ENCODE measurements around the gene ENO1.

Gene ENO1

GRCh38 chr1:8876087-8876486, 2.4 kb downstream of the ENO1 start:
- Histone ChIP-seq H3K27ac (peak overlapping the region; percentile 98), H3K9ac (ENCODE audit: insufficient read length) (peak overlapping the region; percentile 97), H3K4me3 (peak overlapping the region; percentile 95), H3K9me3 (ENCODE audit: low read depth, low read length) (no peaks in the 10 kb centered on the region), H3K36me3 (ENCODE audit: insufficient read depth, low read length) (peaks cover 67% of the 10 kb centered on the region)
- TF ChIP-seq POLR2AphosphoS5 (IDR thresholded peaks at IDR 0.05; ENCODE audit: borderline replicate concordance, low read depth, low read length) = no peak
- DNase-seq (ENCODE audit: low read depth, low spot score) = no peak

- no peak for TF ChIP-seq EZH2 (IDR thresholded peaks at IDR 0.05)
- TF ChIP-seq FOXP2 (optimal IDR thresholded peaks at IDR 0.05; ENCODE audit: control extremely low read depth, extremely low read length, insufficient read depth) = no peak
- TF ChIP-seq POLR2AphosphoS5 (IDR thresholded peaks at IDR 0.05; ENCODE audit: borderline replicate concordance, low read depth, low read length) = no peak
- Histone ChIP-seq H3K27ac (peak overlapping the region; percentile 98), H3K4me3 (peak overlapping the region; percentile 95), H3K9ac (ENCODE audit: insufficient read length) (peak overlapping the region; percentile 97), H3K36me3 (ENCODE audit: insufficient read depth, low read length) (peaks cover 74% of the 10 kb centered on the region), H3K9me3 (ENCODE audit: low read depth, low read length) (no peaks in the 10 kb centered on the region)
- DNase-seq (ENCODE audit: low read depth, low spot score) = no peak
Measured at GRCh38 chr1:8875216-8875861, 3.1 kb downstream of the ENO1 start.

- H3K36me3 ChIP-seq (ENCODE audit: insufficient read depth, low read length) = peaks cover 82% of the 10 kb centered on the region
- H3K4me3 ChIP-seq = peak overlapping the region; percentile 95
- no peak for TF ChIP-seq FOXP2 (optimal IDR thresholded peaks at IDR 0.05; ENCODE audit: control extremely low read depth, extremely low read length, insufficient read depth)
- peak; percentile 7; the same call in 1 of the 2 replicates for TF ChIP-seq POLR2AphosphoS5 (IDR thresholded peaks at IDR 0.05; ENCODE audit: borderline replicate concordance, low read depth, low read length)
Measured at GRCh38 chr1:8874230-8875201, 4.0 kb downstream of the ENO1 start.

GRCh38 chr1:8873506-8874229, 4.8 kb downstream of the ENO1 start:
- H3K9ac ChIP-seq (ENCODE audit: insufficient read length) = peak overlapping the region; percentile 62
- peak overlapping the region; percentile 98 for H3K27ac ChIP-seq

More at GRCh38 chr1:8874230-8875201, 4.0 kb downstream of the ENO1 start:
- H3K27ac ChIP-seq = peak overlapping the region; percentile 98
- no peak for DNase-seq (ENCODE audit: low read depth, low spot score)
- peak overlapping the region; percentile 97 for H3K9ac ChIP-seq (ENCODE audit: insufficient read length)
- H3K9me3 ChIP-seq (ENCODE audit: low read depth, low read length) = no peaks in the 10 kb centered on the region

GRCh38 chr1:8873001-8873400, 5.5 kb downstream of the ENO1 start:
- DNase-seq (ENCODE audit: low read depth, low spot score) = no peak
- Histone ChIP-seq H3K4me3 (peak overlapping the region; percentile 74), H3K9ac (ENCODE audit: insufficient read length) (no peak overlapping the region), H3K9me3 (ENCODE audit: low read depth, low read length) (no peaks in the 10 kb centered on the region), H3K27ac (peak overlapping the region; percentile 98), H3K36me3 (ENCODE audit: insufficient read depth, low read length) (peaks cover 96% of the 10 kb centered on the region)
- TF ChIP-seq EZH2 (IDR thresholded peaks at IDR 0.05) (no peak), FOXP2 (optimal IDR thresholded peaks at IDR 0.05; ENCODE audit: control extremely low read depth, extremely low read length, insufficient read depth) (no peak), POLR2AphosphoS5 (IDR thresholded peaks at IDR 0.05; ENCODE audit: borderline replicate concordance, low read depth, low read length) (no peak)

More at GRCh38 chr1:8873506-8874229, 4.8 kb downstream of the ENO1 start:
- peak overlapping the region; percentile 74 for H3K4me3 ChIP-seq
- TF ChIP-seq FOXP2 (optimal IDR thresholded peaks at IDR 0.05; ENCODE audit: control extremely low read depth, extremely low read length, insufficient read depth) (no peak), EZH2 (IDR thresholded peaks at IDR 0.05) (no peak), POLR2AphosphoS5 (IDR thresholded peaks at IDR 0.05; ENCODE audit: borderline replicate concordance, low read depth, low read length) (no peak; the same call in 1 of the 2 replicates)
- peak; percentile 77 for DNase-seq (ENCODE audit: low read depth, low spot score)
- peaks cover 91% of the 10 kb centered on the region for H3K36me3 ChIP-seq (ENCODE audit: insufficient read depth, low read length)
- no peaks in the 10 kb centered on the region for H3K9me3 ChIP-seq (ENCODE audit: low read depth, low read length)

DNA sequence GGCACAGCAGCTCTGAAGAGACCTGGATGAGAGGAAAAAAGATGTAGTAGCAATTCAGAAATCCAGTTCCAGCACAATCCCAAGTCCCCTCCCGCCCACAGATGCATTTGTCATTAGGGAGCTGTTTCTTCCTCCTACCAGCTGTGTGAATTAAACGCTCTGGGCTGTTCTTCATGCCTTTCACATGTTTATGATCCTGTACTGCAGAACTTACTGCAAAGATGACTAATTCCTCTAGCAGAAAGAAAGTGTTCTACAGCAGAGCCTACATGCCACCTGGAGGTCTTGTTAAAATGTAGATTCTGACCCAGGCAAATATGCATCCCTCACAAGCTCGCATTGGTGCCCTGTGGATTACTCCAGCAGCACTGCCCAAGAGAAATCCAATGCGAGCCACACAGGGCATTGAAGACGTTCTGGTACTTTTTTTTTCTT, 6.5 kb downstream of the ENO1 start:
- no peak overlapping the region for H3K9ac ChIP-seq (ENCODE audit: insufficient read length)
- no peak overlapping the region for H3K4me3 ChIP-seq
- TF ChIP-seq EZH2 (IDR thresholded peaks at IDR 0.05) (no peak), POLR2AphosphoS5 (IDR thresholded peaks at IDR 0.05; ENCODE audit: borderline replicate concordance, low read depth, low read length) (0 out of 2 replicates have a peak, but pooled peaks have one; percentile 8)
- no peaks in the 10 kb centered on the region for H3K9me3 ChIP-seq (ENCODE audit: low read depth, low read length)
- no peak for DNase-seq (ENCODE audit: low read depth, low spot score)
- H3K36me3 ChIP-seq (ENCODE audit: insufficient read depth, low read length) = peaks cover 98% of the 10 kb centered on the region
- H3K27ac ChIP-seq = peak overlapping the region; percentile 98

DNA sequence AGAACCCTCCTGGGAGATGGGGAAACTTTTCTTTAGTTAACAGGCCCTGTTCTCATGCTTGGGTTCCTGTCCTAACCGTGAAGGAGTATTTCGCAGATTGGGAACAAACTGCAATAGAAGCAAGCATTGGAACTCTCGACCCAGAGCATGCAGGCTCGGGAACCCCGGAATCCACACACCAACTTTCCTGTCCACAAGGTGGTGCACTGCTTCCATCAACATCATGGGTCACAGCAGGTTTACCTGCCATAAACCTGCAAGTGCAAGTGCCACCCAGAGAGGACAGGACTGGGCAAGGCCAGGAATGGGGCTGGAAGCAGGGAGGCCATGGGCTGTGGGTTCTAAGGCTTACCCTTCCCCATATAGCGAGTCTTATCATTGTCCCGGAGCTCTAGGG, 6.9 kb downstream of the ENO1 start:
- no peaks in the 10 kb centered on the region for H3K9me3 ChIP-seq (ENCODE audit: low read depth, low read length)
- H3K36me3 ChIP-seq (ENCODE audit: insufficient read depth, low read length) = peaks cover 98% of the 10 kb centered on the region
- H3K27ac ChIP-seq = peak overlapping the region; percentile 98
- no peak for TF ChIP-seq EZH2 (IDR thresholded peaks at IDR 0.05)
- TF ChIP-seq POLR2AphosphoS5 (IDR thresholded peaks at IDR 0.05; ENCODE audit: borderline replicate concordance, low read depth, low read length) = no peak
- no peak for TF ChIP-seq FOXP2 (optimal IDR thresholded peaks at IDR 0.05; ENCODE audit: control extremely low read depth, extremely low read length, insufficient read depth)
- no peak overlapping the region for H3K9ac ChIP-seq (ENCODE audit: insufficient read length)
- no peak for DNase-seq (ENCODE audit: low read depth, low spot score)
- no peak overlapping the region for H3K4me3 ChIP-seq
